CMK (cell line): ENCODE measurements around the gene UBE2D1.
"Not testable (repeated sequence)": the region's sequence is repeated elsewhere in the genome, so short reads cannot be mapped to it uniquely, and the experiment has no call there.

Experiments
- DNase-seq: peaks from one replicate; pipeline ENCODE4 v3.0.0-alpha.2; 2010; ENCODE audit warnings: low read depth

Gene UBE2D1

DNA sequence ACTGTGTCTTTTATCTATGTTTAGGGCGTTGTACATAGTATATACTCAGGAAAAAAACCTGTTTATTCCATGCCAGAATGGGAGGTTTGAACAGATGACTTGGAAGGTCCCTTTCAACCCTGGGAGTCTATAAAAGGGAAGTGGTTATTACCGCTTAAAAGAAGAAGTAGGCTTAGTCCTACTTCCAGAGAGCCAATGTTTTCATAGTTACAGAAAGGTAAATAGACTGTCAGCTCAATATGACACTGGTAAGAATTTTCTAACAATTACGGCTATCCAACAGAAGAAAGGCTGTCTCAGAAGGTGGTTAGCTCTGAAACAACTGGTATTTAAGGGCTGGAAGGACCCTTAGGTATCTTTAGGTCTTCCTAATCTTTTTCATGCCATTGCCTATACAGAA, 49.3 kb downstream of the UBE2D1 start:
- no peak for DNase-seq

GRCh38 chr10:58384544-58384998, 49.8 kb downstream of the UBE2D1 start:
- DNase-seq = peak; percentile 35

DNA sequence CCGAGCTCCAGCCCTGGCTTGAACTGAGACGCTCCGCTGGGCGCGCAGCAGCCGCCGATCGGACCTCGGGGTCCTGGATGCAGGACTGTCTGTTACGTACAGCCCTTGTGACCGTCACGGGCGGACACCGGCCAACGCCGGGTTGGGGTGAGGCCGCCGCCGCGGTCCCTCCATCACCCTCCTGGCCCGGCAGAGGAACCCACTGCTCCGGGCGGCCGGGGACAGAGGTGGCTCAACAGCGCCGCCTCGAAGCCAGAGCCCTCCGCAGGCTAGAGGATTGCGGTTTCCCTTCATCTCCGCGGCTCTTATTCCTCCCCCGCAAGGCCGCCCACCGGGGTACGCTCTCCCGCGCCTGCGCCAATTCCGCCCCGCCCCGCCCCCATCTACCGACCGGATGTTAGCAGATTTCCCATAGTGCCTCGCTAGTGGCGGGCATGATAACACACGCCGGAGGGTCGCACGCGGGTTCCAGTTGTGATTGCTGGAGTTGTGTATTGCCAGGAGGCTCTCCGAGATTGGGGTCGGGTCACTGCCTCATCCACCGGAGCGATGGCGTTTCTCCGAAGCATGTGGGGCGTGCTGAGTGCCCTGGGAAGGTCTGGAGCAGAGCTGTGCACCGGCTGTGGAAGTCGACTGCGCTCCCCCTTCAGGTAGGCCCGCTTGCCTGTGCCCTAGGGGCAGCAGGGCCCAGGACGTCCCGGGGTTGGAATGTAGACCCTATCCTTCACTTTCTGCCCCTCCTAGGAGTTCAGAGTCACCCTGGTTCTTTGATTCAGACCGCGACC, 50.4 kb downstream of the UBE2D1 start, which contains the start of gene TFAM:
TFAM (plus strand) TSS at position 412 of the 785 bp plus-strand sequence; CDS start at position 550, 138 bp downstream.
- peak; percentile 89 for DNase-seq

DNA sequence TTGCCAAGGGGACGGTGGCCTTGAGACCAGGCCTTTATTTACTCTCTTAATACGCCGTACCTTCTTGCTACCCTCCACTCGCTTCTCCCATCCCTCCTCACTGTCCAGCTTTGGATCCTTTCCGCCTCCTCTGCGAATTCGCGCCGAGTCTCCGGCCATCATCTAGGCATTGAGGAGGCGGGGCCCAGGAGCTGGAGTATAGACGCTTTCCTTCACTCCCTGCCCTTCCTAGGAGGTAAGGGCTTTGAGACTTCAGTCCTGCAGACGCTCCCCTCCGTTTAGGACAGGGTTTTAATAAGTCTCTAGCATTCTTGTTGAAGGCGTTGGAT, 50.9 kb downstream of the UBE2D1 start:
- DNase-seq = peak; percentile 14

DNA sequence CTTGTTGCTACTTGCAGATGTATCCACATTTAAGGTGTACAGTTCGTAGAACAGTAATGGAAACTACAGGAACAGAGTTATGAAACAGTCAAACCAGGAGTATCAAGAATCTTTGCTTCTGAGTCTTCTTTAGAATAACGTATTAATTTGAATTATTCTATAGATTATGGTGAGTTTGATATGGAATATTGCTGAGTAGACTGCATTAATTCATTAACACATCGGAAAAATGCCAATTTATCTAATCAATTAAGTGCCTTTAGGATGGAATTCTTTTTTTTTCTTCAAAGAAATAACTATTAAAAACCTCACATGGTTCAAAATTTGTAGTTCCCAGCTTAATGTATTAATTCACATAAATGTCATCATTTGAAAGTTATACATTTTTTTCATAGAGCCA, 54.2 kb downstream of the UBE2D1 start:
- no peak for DNase-seq

DNA sequence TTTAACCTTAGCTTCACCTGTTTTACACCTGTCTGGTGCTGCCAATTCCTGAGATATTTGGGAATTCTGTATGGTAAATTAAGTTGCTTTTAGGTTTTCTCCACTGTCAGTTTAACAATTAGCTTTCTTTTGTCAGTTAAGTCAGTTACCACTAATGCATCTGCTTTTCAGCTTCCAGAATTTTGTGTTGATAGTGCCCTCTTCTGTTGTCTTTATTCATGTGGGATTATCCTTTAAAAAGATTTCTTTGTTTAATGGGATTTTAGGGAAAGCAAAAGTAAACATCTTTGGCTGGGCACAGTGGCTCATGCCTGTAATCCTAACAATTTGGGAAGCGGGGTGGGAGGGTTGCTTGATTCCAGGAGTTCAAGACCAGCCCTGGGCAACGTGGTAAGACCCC, 58.5 kb downstream of the UBE2D1 start:
- no peak for DNase-seq

DNA sequence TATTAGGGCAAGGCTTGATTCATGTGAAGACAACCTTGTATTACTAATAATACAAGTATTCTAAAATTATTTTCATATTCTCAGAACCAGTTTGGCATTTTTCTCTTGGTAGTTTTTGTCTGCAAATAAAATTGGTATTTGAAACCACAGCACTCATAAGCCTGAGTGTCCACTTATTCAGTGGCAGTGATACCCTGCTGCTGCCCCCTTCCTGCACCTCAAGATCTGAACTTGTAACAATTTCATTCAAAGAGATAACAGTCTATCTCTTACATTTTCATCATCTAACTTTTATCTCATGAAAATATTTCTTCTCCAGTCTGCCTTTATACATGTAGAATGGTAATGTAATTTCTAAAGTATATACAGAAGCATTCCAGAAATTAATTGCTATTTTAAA, 59.7 kb downstream of the UBE2D1 start:
- no peak for DNase-seq

DNA sequence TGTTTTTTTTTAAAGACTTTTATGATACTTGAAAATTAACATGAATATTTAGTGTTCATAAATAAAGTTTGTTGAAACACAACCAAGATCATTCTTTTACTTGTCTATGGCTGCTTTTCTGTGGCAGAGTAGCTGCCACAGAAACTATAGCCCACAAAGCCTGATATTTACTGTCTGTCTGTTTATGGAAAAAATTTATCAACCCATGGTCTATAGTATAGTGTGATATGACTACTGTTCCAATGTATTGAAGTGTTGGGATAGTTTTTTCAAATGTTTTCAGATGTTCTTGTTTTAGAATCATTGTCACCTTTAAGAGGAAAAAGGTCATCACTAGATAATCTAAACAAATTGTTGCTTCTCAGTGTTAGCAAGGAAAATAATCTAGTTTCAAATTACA, 61.3 kb downstream of the UBE2D1 start:
- DNase-seq = no peak

GRCh38 chr10:58397830-58398229, 63.0 kb downstream of the UBE2D1 start:
- no peak for DNase-seq

GRCh38 chr10:58399410-58399809, 64.6 kb downstream of the UBE2D1 start:
- DNase-seq = no peak

DNA sequence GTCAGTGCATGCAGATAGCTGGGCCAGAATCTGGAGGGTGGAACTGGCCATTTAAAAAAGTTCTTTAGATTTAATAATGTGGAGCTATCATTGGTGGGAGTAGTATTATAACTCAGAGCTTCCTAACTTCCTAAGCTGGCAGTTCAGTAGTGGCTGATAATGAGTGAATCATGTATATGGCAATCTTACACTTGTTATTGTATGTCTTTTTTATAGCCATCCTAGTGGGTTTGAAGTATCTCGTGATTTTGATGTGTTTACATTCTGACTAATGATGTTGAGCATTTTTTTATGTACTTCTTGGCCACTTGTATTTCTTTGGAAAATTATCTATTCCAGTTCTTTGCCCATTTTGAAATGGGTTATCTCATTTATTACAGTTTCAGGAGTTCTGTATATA, 65.8 kb downstream of the UBE2D1 start:
- DNase-seq = no peak

DNA sequence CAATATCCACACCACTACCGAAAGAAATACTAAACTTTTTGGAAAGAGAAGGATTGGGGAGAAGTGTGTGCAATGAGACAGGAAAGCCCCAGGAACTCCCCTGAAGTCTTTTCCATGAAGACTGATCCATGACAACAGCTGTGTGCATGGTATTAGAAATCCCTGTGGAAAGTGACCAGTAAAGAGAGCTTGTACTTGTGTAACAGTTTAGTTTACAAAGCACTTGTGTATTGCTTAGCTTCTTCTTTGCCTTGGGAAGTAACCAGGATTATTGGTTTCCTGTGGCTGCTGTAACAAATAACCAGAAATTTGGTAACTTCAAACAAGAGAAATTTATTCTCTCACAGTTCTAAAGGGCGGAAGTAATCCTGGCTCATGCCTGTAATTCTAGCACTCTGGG, 69.2 kb downstream of the UBE2D1 start:
- no peak for DNase-seq

GRCh38 chr10:58409956-58410610, 75.3 kb downstream of the UBE2D1 start:
- DNase-seq = no peak

DNA sequence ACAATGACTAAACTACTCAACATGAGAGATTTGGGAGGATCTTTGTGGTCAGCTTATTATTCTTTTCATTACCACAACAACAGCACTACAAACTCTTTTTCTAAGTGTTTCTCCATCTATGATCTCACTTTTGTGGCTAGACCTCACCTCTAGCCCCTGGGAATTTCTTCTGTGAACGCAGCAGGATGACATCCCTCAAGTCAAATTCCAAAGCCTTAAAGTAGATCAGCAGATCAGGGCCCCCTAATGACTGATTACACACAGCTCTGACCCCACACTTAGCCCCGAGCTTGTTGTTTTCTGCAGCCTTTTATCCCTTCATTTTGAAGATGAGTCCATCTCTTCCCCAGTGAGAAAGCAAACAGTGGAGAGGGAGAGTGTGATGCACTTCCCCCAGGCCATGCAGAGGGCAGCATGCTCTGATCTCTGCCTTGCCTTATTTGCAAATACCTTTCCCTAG, 77.7 kb downstream of the UBE2D1 start:
- no peak for DNase-seq

DNA sequence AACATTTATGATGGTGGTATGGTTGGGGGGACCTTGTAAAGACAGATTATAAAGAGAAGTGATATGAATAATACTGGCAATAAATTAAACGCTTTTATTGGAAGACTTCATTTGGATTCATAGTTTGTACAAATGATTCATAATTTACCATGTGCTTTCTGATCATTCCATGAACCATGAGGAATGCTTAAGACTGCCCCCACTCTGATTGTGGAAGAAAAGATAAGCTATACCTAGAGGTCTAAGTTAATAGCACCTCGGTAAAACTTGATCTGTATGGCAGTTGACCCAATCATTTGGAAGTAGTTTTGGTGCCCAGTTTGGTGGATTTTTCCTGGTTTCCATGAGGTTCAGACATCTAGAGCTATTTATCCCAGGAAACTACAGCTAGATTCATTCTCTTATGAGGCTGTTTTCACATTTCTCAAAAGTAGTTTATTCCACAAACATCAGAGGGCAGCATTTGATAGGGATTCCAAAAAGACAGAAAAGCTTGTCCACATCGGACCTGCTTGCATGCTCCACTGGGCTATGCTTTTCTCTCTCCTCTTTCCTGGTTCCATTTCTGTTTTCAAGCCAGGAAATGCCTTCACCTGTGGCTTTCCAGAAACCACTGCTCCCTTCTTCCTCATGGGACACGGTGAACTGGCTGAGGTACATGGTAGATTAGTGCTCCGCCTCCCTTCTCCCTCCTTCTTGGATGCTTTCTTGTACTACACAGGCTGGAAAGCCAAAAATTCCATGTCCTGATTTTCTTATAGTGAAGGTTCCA, 79.7 kb downstream of the UBE2D1 start:
- no peak for DNase-seq

DNA sequence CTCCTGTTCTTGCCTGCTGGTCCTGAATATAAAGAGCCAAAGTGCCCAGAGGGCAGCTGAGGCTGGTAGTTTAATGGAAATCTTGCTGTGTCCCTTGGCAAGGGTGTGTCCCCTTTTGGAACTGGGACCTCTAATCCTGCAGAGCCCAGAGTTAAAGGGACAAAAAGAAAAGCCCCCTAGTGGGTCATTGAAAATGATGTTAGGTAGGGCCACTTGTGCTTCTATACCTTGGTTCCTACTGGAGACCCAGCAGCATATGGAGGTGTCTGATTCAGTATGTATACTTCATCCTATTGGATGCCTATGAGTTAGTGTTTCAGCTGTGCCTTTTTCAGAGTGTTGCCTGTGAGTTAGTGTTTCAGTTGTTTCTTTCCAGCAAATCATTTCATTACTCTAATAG, 81.0 kb downstream of the UBE2D1 start:
- no peak for DNase-seq

DNA sequence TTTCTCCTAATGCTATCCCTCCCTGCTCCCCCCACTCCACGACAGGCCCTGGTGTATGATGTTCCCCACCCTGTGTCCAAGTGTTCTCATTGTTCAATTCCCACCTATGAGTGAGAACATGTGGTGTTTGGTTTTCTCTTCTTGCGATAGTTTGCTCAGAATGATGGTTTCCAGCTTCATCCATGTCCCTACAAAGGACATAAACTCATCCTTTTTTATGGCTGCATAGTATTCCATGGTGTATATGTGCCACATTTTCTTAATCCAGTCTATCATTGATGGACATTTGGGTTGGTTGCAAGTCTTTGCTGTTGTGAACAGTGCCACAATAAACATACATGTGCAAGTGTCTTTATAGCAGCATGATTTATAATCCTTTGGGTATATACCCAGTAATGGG, 83.1 kb downstream of the UBE2D1 start:
- DNase-seq = not testable (repeated sequence)
